Measurements from ENCODE around the gene LINGO1.

- TF ChIP-seq CTCF (IDR thresholded peaks at IDR 0.05; ENCODE audit: insufficient read depth, low read depth, low read length) (no peak), EZH2 (IDR thresholded peaks at IDR 0.05; ENCODE audit: insufficient read depth, low read length) (no peak)
These were observed 61.5 kb downstream of the LINGO1 start for GRCh38 chr15:77571181-77571580.
